ENCODE data around the gene C2CD4B. TPM values are rescaled to one million over a fixed set of nuclear protein-coding genes. Genes with fewer than 3 reads are reported as not detected.

The C2CD4B gene
- total RNA-seq, 1 donor from 2014 or later, result 0.09 TPM

GRCh38 chr15:62119227-62119864, 45.7 kb downstream of the C2CD4B start:
- intact Hi-C loops (cut with micrococcal nuclease), result no loop called here

- intact Hi-C loops (cut with micrococcal nuclease), result no loop called here
Observed at GRCh38 chr15:62118520-62119226, 46.4 kb downstream of the C2CD4B start.

GRCh38 chr15:62115847-62116246, 49.2 kb downstream of the C2CD4B start:
- intact Hi-C loops (cut with micrococcal nuclease), result no loop called here

Other genes starting within 250 kb of the C2CD4B start
- gene VPS13C, start 104.8 kb downstream of the C2CD4B start, total RNA-seq, result 70.3 and 73.8 TPM in 2 replicates
- gene C2CD4A, start 98.3 kb downstream of the C2CD4B start, total RNA-seq, result not detected in 2 replicates
- gene TLN2, start 225.3 kb upstream of the C2CD4B start, total RNA-seq, result 0.25 and 0.43 TPM in 2 replicates